ENCODE data around the gene ADAD2. TPM values are rescaled to one million over a fixed set of nuclear protein-coding genes. Genes with fewer than 3 reads are reported as not detected.

ADAD2 gene
- total RNA-seq, 4 donors from 2014 or later, result 1.1 to 4.2 (median 1.9) TPM; not detected in 1

DNA sequence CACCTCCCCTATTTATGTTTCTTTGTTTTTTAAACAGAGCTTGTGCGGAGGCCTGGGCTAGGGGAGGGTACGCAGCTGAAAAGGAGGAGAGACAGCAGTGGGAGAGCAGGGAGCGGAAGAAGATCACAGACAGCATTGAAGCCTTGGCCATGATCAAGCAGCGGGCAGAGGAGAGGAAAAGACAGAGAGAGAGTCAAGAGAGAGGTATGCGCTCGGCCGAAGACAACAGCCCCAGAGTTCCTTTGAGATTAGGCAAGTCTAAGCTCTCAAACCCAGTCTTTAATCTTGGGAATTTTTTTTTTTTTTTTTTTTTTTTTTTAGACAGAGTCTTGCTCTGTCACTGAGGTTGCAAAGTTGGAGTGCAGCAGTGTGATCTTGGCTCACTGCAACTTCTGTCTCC is 25.2 kb upstream of the ADAD2 start:
- WGBS, 2 donors, result 85 to 89% methylated on average over 6 to 7 of the region's 7 CpGs
- Histone ChIP-seq H3K27me3 (peaks cover 0 to 29% (median 0%) of the 10 kb centered on the region in 4 donors), H3K4me1 (no peaks in the 10 kb centered on the region), H3K36me3 (no peaks in the 10 kb centered on the region), H3K27ac (no peak overlapping the region), H3K9me3 (no peaks in the 10 kb centered on the region), H3K4me3 (no peak overlapping the region)
- TF ChIP-seq POLR2A (IDR thresholded peaks at IDR 0.05), result no peak
- TF ChIP-seq, protein P1, sequence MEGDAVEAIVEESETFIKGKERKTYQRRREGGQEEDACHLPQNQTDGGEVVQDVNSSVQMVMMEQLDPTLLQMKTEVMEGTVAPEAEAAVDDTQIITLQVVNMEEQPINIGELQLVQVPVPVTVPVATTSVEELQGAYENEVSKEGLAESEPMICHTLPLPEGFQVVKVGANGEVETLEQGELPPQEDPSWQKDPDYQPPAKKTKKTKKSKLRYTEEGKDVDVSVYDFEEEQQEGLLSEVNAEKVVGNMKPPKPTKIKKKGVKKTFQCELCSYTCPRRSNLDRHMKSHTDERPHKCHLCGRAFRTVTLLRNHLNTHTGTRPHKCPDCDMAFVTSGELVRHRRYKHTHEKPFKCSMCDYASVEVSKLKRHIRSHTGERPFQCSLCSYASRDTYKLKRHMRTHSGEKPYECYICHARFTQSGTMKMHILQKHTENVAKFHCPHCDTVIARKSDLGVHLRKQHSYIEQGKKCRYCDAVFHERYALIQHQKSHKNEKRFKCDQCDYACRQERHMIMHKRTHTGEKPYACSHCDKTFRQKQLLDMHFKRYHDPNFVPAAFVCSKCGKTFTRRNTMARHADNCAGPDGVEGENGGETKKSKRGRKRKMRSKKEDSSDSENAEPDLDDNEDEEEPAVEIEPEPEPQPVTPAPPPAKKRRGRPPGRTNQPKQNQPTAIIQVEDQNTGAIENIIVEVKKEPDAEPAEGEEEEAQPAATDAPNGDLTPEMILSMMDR (IDR thresholded peaks at IDR 0.05), result no peak
- intact Hi-C loops (cut with DNase I), result no loop called here
- no peak for DNase-seq

DNA sequence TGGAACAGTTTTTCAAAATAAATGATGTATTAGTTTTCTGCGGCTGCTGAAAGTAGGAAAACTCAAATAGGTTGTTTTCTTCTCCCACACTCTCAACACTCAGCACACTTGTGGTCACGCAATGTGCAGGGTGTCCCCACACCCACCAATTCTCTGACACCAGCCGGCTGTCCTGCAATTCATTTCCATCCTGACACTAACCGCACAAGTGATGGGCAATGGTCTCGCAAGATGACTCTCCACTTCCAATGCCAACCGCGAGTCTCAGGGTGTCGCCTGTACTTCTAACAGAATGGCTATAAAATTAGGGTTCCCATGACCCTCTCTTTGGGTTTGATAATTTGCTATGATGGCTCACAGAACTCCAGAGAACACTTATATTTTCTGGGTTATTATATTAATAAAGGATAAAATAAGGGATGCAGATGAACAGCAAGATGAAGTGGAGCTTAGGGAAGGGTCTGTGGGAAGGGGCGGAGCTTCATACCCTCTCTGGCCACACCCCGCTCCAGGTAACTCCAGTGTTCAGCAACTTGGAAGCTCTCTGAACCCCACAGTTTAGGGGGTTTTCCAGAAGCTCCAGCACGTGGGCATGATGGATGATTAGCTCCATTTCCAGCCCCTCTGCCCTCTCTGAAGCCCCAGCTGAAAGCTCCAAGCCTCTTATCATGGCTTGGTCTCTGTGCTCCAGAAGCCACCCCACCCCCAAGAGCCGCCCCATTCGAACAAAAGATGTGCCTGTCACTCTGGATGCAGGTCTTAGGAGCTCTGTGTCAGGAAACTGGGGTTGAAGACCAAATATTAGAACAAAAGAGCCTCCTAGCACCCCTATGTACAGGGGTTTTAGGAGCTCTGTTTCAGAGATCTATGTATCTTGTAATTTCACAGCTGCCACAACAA is 23.9 kb upstream of the ADAD2 start:
- Histone ChIP-seq H3K36me3 (no peaks in the 10 kb centered on the region), H3K4me1 (no peaks in the 10 kb centered on the region), H3K27me3 (peaks cover 0 to 16% (median 0%) of the 10 kb centered on the region in 4 donors), H3K9me3 (no peaks in the 10 kb centered on the region), H3K27ac (no peak overlapping the region), H3K4me3 (no peak overlapping the region)
- DNase-seq, result no peak
- WGBS, 2 donors, result 67 to 76% methylated on average over 11 to 12 of the region's 13 CpGs
- TF ChIP-seq, protein P1 (IDR thresholded peaks at IDR 0.05), result no peak
- no peak for TF ChIP-seq POLR2A (IDR thresholded peaks at IDR 0.05)
- intact Hi-C loops (cut with DNase I), result no loop called here

DNA sequence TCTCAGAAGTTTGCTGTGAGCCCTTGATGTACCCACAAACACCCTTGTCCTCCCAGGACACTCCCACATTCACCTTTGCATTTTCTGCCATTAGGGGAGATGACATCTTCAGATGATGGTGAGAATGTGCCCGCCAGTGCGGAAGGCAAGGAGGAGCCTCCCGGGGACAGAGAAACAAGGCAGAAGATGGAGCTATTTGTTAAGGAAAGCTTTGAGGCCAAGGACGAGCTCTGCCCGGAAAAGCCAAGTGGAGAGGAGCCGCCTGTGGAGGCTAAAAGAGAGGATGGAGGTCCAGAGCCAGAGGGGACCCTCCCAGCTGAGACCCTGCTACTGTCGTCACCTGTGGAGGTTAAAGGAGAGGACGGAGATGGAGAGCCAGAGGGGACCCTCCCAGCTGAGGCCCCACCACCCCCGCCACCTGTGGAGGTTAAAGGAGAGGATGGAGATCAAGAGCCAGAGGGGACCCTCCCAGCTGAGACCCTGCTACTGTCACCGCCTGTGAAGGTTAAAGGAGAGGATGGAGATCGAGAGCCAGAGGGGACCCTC is 21.1 kb upstream of the ADAD2 start:
- peaks cover 0 to 3% (median 0%) of the 10 kb centered on the region in 3 donors for H3K4me1 ChIP-seq
- no peaks in the 10 kb centered on the region for H3K36me3 ChIP-seq
- DNase-seq, result no peak
- WGBS, 2 donors, result 65 to 76% methylated on average over 9 to 10 of the region's 11 CpGs
- H3K4me3 ChIP-seq, result no peak overlapping the region
- TF ChIP-seq POLR2A (IDR thresholded peaks at IDR 0.05), result no peak
- TF ChIP-seq, protein P1 (IDR thresholded peaks at IDR 0.05), result no peak
- H3K27me3 ChIP-seq, result peaks cover 0 to 5% (median 0%) of the 10 kb centered on the region in 4 donors
- intact Hi-C loops (cut with DNase I), result no loop called here
- H3K9me3 ChIP-seq, result no peaks in the 10 kb centered on the region
- H3K27ac ChIP-seq, result no peak overlapping the region

DNA sequence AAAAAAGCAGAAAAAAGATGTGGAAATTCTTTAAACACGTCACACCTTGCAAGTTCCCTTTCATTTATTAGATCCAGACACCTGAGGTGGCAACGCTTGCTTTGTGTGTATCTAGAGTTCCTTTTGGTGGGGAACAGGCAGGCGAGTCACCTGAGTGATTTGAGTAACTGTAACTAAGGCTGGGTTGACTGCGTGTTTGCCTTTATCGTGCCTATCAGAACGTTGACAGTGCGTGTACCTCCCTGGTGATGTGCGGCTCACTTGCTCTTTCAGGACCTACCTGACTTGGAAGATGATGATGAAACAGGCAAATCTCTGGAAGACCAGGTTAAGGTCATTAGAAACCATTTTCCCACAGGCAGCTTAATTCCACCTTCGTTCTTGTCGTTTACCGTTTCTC is 16.6 kb upstream of the ADAD2 start:
- no peak for DNase-seq
- peaks cover 4 to 16% (median 4%) of the 10 kb centered on the region in 3 donors for H3K36me3 ChIP-seq
- H3K27me3 ChIP-seq, result no peaks in the 10 kb centered on the region
- intact Hi-C loops (cut with DNase I), result no loop called here
- peaks cover 20 to 41% (median 28%) of the 10 kb centered on the region in 3 donors for H3K4me1 ChIP-seq
- no peak overlapping the region for H3K27ac ChIP-seq
- TF ChIP-seq POLR2A (IDR thresholded peaks at IDR 0.05), result no peak
- TF ChIP-seq, protein P1 (IDR thresholded peaks at IDR 0.05), result no peak
- no peak overlapping the region for H3K4me3 ChIP-seq
- no peaks in the 10 kb centered on the region for H3K9me3 ChIP-seq
- 61 to 74% methylated on average over 7 to 11 of the region's 11 CpGs for WGBS, 2 donors

All from esophagus squamous epithelium (tissue), 5 donors.